A549 (cell line): Measurements from ENCODE around the gene ARHGAP25.

Experiments
- CBX2 ChIP-seq: fragments of 200-600 bp; sonication (generic); IDR thresholded peaks from 2 replicates; pipeline ENCODE4 v1.6.1; 2016; ENCODE audit warnings: low read depth, mild to moderate bottlenecking, borderline replicate concordance
- CHD2 ChIP-seq: fragments of 150-350 bp; IDR thresholded peaks from 2 replicates; pipeline ENCODE4 v1.6.1; 2014; ENCODE audit warnings: low read length; ENCODE audit not compliant: partially characterized antibody
- CHD4 ChIP-seq: fragments of 200-600 bp; sonication (generic); IDR thresholded peaks from 2 replicates; pipeline ENCODE4 v1.6.1; 2016; ENCODE audit warnings: antibody characterized with exemption, mild to moderate bottlenecking, borderline replicate concordance
- EP300 ChIP-seq, 2 experiments: fragments of >200 bp; sonication (Bioruptor Twin); formaldehyde crosslinking; IDR thresholded peaks; 2 replicates in 1 of 2; 3 replicates in 1 of 2; pipeline ENCODE4 v1.6.1; 2016 to 2017
- JUNB ChIP-seq: fragments of >200 bp; sonication (Bioruptor Twin); formaldehyde crosslinking; IDR thresholded peaks from 2 replicates; pipeline ENCODE4 v1.6.1; 2016
- PHF8 ChIP-seq: fragments of 200-600 bp; sonication (generic); IDR thresholded peaks from 2 replicates; pipeline ENCODE4 v1.6.1; 2016; ENCODE audit warnings: low read depth, mild to moderate bottlenecking, antibody characterized with exemption, moderate library complexity, borderline replicate concordance
- POLR2A ChIP-seq: IDR thresholded peaks from 2 replicates; pipeline ENCODE4 v1.6.1; 2012; ENCODE audit warnings: mild to moderate bottlenecking, low read length
- RARB ChIP-seq: fragments of 250-450 bp; sonication (Bioruptor Pico); IDR thresholded peaks from 2 replicates; pipeline ENCODE4 v1.8.0; 2021; ENCODE audit warnings: mild to moderate bottlenecking, moderate library complexity
- RFX5 ChIP-seq: fragments of 450-650 bp; IDR thresholded peaks from 2 replicates; pipeline ENCODE4 v1.7.1; 2014; ENCODE audit warnings: antibody characterized with exemption, mild to moderate bottlenecking, moderate library complexity
- USF2 ChIP-seq: fragments of 450-650 bp; IDR thresholded peaks from 2 replicates; pipeline ENCODE4 v1.6.1; 2014; ENCODE audit warnings: antibody characterized with exemption
- TF ChIP-seq, protein P1 (sequence below): fragments of >200 bp; sonication (Bioruptor Twin); formaldehyde crosslinking; IDR thresholded peaks from 3 replicates; pipeline ENCODE4 v1.5.1; 2016
- TF ChIP-seq, protein P2 (sequence below): IDR thresholded peaks from 2 replicates; pipeline ENCODE4 v1.6.1; 2012; ENCODE audit warnings: low read depth, borderline replicate concordance
- TF ChIP-seq, protein P3 (sequence below): IDR thresholded peaks from 2 replicates; pipeline ENCODE4 v1.6.1; 2012

- TF ChIP-seq, protein P1, sequence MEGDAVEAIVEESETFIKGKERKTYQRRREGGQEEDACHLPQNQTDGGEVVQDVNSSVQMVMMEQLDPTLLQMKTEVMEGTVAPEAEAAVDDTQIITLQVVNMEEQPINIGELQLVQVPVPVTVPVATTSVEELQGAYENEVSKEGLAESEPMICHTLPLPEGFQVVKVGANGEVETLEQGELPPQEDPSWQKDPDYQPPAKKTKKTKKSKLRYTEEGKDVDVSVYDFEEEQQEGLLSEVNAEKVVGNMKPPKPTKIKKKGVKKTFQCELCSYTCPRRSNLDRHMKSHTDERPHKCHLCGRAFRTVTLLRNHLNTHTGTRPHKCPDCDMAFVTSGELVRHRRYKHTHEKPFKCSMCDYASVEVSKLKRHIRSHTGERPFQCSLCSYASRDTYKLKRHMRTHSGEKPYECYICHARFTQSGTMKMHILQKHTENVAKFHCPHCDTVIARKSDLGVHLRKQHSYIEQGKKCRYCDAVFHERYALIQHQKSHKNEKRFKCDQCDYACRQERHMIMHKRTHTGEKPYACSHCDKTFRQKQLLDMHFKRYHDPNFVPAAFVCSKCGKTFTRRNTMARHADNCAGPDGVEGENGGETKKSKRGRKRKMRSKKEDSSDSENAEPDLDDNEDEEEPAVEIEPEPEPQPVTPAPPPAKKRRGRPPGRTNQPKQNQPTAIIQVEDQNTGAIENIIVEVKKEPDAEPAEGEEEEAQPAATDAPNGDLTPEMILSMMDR: no peak
- no peak for TF ChIP-seq POLR2A
- no peak for TF ChIP-seq PHF8
- TF ChIP-seq, protein P2, sequence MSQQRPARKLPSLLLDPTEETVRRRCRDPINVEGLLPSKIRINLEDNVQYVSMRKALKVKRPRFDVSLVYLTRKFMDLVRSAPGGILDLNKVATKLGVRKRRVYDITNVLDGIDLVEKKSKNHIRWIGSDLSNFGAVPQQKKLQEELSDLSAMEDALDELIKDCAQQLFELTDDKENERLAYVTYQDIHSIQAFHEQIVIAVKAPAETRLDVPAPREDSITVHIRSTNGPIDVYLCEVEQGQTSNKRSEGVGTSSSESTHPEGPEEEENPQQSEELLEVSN: no peak
- TF ChIP-seq CHD2: no peak
- TF ChIP-seq, protein P3, sequence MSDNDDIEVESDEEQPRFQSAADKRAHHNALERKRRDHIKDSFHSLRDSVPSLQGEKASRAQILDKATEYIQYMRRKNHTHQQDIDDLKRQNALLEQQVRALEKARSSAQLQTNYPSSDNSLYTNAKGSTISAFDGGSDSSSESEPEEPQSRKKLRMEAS: no peak
- no peak for TF ChIP-seq EP300 (IDR thresholded peaks at IDR 0.05)
- TF ChIP-seq CBX2: no peak
- no peak for TF ChIP-seq RFX5
- no peak for TF ChIP-seq USF2
- no peak for TF ChIP-seq JUNB
- no peak for TF ChIP-seq CHD4
- TF ChIP-seq RARB: no peak
These were observed 128.3 kb downstream of the ARHGAP25 start for GRCh38 chr2:68862889-68863288.
